GM12878 (cell line): ENCODE data around the gene SYF2. TPM values are rescaled to one million over a fixed set of nuclear protein-coding genes. Genes with fewer than 3 reads are reported as not detected.

ENCODE experiments used
- ATAC-seq: fragments of 200-7000 bp; cut with Tn5 transposase; 3 replicates; pipeline ENCODE4 v1.9.1; 2020; ENCODE audit warnings: mild to moderate bottlenecking, moderate library complexity
- BruUV-seq: library from RNA; stranded (reverse); fragments of 400-500 nt; replicated peaks from 2 replicates; lab custom pipeline; 2021; lab: Mats Ljungman, UMichigan
- CTCF ChIA-PET: fragments of 300-600 bp; sonication (Branson Sonifier 250); formaldehyde crosslinking; extraction: SDS; loops from one replicate; lab custom pipeline; 2021; ENCODE audit warnings: inconsistent platforms; lab: Yijun Ruan, JAX
- POLR2A ChIA-PET: fragments of 350-600 bp; formaldehyde crosslinking; extraction: SDS; loops from one replicate; lab custom pipeline; 2021; ENCODE audit warnings: inconsistent platforms; lab: Charles Lee
- RAD21 ChIA-PET: fragments of 300-600 bp; sonication (Branson Sonifier 250); formaldehyde crosslinking; loops from one replicate; lab custom pipeline; 2023; ENCODE audit warnings: antibody characterized with exemption; ENCODE audit not compliant: unreplicated experiment; lab: Charles Lee
- SMC1A ChIA-PET: fragments of 300-600 bp; sonication (Branson Sonifier 250); formaldehyde crosslinking; loops from one replicate; lab custom pipeline; 2023; ENCODE audit not compliant: unreplicated experiment, uncharacterized antibody; lab: Charles Lee
- DNase-seq: peaks from one replicate; pipeline ENCODE4 v3.0.0-alpha.2; 2011; ENCODE audit warnings: low read depth, low spot score
- FAIRE-seq: peaks from 3 replicates; lab custom pipeline; 2011; peaks lifted over from hg19 to GRCh38; lab: Jason Lieb, UNC
- H2AFZ ChIP-seq: 2 replicates; pipeline ENCODE4 v1.6.0; 2011; ENCODE audit warnings: low read depth, low read length, control low read depth; ENCODE audit not compliant: control insufficient read depth
- H3K27ac ChIP-seq: 2 replicates; pipeline ENCODE4 v1.5.1; 2011; ENCODE audit warnings: control low read depth; ENCODE audit not compliant: control insufficient read depth, insufficient read depth
- H3K27me3 ChIP-seq, 2 experiments: replicated peaks in 1 of 2; 2 replicates each; pipeline versions ENCODE4 v1.6.0 to v1.6.1; 2011; ENCODE audit warnings: low read length in 1 of 2; ENCODE audit not compliant: control insufficient read depth in 2 of 2, insufficient read depth in 2 of 2
- H3K36me3 ChIP-seq, 2 experiments: 2 replicates each; pipeline ENCODE4 v1.5.1; 2011; ENCODE audit warnings: low read length in 1 of 2; ENCODE audit not compliant: control insufficient read depth in 2 of 2, insufficient read depth in 2 of 2
- H3K4me1 ChIP-seq: 2 replicates; pipeline ENCODE4 v1.6.1; 2011; ENCODE audit warnings: mild to moderate bottlenecking, low read length, moderate library complexity, mixed read lengths; ENCODE audit not compliant: control insufficient read depth, insufficient read depth
- H3K4me2 ChIP-seq: 2 replicates; pipeline ENCODE4 v1.6.0; 2011; ENCODE audit warnings: control low read depth; ENCODE audit not compliant: control insufficient read depth, insufficient read depth
- H3K4me3 ChIP-seq: fragments of 200-600 bp; sonication (generic); 2 replicates; pipeline ENCODE4 v1.5.1; 2016
- H3K79me2 ChIP-seq: 2 replicates; pipeline ENCODE4 v1.6.0; 2011; ENCODE audit warnings: low read length; ENCODE audit not compliant: control insufficient read depth, insufficient read depth
- H3K9ac ChIP-seq: 2 replicates; pipeline ENCODE4 v1.8.0; 2011; ENCODE audit warnings: low read length, control low read depth, mixed read lengths; ENCODE audit not compliant: control insufficient read depth, insufficient read depth
- H3K9me3 ChIP-seq: replicated peaks from 3 replicates; pipeline ENCODE4 v1.5.1; 2011; ENCODE audit warnings: mild to moderate bottlenecking, low read length; ENCODE audit not compliant: control insufficient read depth, insufficient read depth
- H4K20me1 ChIP-seq: 2 replicates; pipeline ENCODE4 v1.6.0; 2011; ENCODE audit not compliant: control insufficient read depth, insufficient read depth
- BACH1 ChIP-seq: fragments of 450-650 bp; IDR thresholded peaks from 2 replicates; pipeline ENCODE4 v1.6.1; 2017; ENCODE audit warnings: mild to moderate bottlenecking, borderline replicate concordance
- BCL11A ChIP-seq: IDR thresholded peaks from 2 replicates; pipeline ENCODE4 v1.6.1; 2011; ENCODE audit warnings: low read depth, low read length
- BCL3 ChIP-seq: IDR thresholded peaks from 2 replicates; pipeline ENCODE4 v1.6.1; 2011; ENCODE audit warnings: borderline replicate concordance, low read depth, mild to moderate bottlenecking, moderate library complexity, low read length; ENCODE audit not compliant: insufficient read depth, poor library complexity, severe bottlenecking
- CHD2 ChIP-seq: IDR thresholded peaks from 2 replicates; pipeline ENCODE4 v1.6.1; 2011; ENCODE audit warnings: low read depth, low read length, improper control_type of control experiment, borderline replicate concordance
- E4F1 ChIP-seq: fragments of 450-650 bp; IDR thresholded peaks from 2 replicates; pipeline ENCODE4 v1.6.1; 2018; ENCODE audit warnings: borderline replicate concordance, mild to moderate bottlenecking; ENCODE audit not compliant: partially characterized antibody
- IKZF1 ChIP-seq: fragments of 450-650 bp; conservative IDR thresholded peaks from 2 replicates; pipeline ENCODE4 v1.6.1; 2017; ENCODE audit warnings: antibody characterized with exemption, mild to moderate bottlenecking
- NFXL1 ChIP-seq: fragments of 450-650 bp; IDR thresholded peaks from 2 replicates; pipeline ENCODE4 v1.6.1; 2017; ENCODE audit warnings: antibody characterized with exemption, mild to moderate bottlenecking, borderline replicate concordance
- NR2C1 ChIP-seq: fragments of 450-650 bp; IDR thresholded peaks from 2 replicates; pipeline ENCODE4 v1.6.1; 2017; ENCODE audit warnings: antibody characterized with exemption, mild to moderate bottlenecking, moderate library complexity
- NRF1 ChIP-seq: conservative IDR thresholded peaks from 2 replicates; pipeline ENCODE4 v1.6.1; 2011; ENCODE audit warnings: mild to moderate bottlenecking, low read depth, low read length, improper control_type of control experiment
- POLR2AphosphoS5 ChIP-seq: IDR thresholded peaks from 2 replicates; pipeline ENCODE4 v1.6.1; 2011; ENCODE audit warnings: mild to moderate bottlenecking, low read length, inconsistent platforms
- RAD21 ChIP-seq: IDR thresholded peaks from 2 replicates; pipeline ENCODE4 v1.6.1; 2011; ENCODE audit warnings: mild to moderate bottlenecking, low read depth, low read length, moderate library complexity; ENCODE audit not compliant: insufficient read depth
- SMC3 ChIP-seq: IDR thresholded peaks from 2 replicates; pipeline ENCODE4 v1.6.1; 2011; ENCODE audit warnings: low read length, improper control_type of control experiment, borderline replicate concordance
- SP1 ChIP-seq: IDR thresholded peaks from one replicate; pipeline ENCODE4 v1.6.1; 2011; ENCODE audit warnings: low read depth, low read length
- SRF ChIP-seq, 2 experiments: IDR thresholded peaks; 2 replicates each; pipeline ENCODE4 v1.6.1; 2011; ENCODE audit warnings: low read depth in 2 of 2, low read length in 2 of 2, mild to moderate bottlenecking in 1 of 2, moderate library complexity in 1 of 2
- TARDBP ChIP-seq: IDR thresholded peaks from 2 replicates; pipeline ENCODE4 v1.6.1; 2016; ENCODE audit warnings: borderline replicate concordance
- ZNF217 ChIP-seq: fragments of 450-650 bp; IDR thresholded peaks from 2 replicates; pipeline ENCODE4 v1.6.1; 2017; ENCODE audit warnings: antibody characterized with exemption, mild to moderate bottlenecking
- ZNF622 ChIP-seq: fragments of 450-650 bp; IDR thresholded peaks from 2 replicates; pipeline ENCODE4 v1.6.1; 2017; ENCODE audit warnings: mild to moderate bottlenecking, inconsistent platforms
- WGBS: methylation state at CpG from one replicate; pipeline ENCODE4 v1.1.6; 2016; ENCODE audit warnings: low lambda C conversion rate; ENCODE audit not compliant: insufficient replicate concordance, insufficient coverage; ENCODE audit errors: missing lambda C conversion rate; 5-methylcytosine and 5-hydroxymethylcytosine counted together
- in situ Hi-C: fragments of 300-500 bp; cut with MboI; formaldehyde crosslinking; loops from 9 replicates; pipeline ENCODE4 v1.14.3; 2018; ENCODE audit warnings: mixed read lengths
- intact Hi-C: fragments of 100-400 bp; cut with micrococcal nuclease; formaldehyde crosslinking; loops from one replicate; pipeline ENCODE4 v1.14.2; 2022; ENCODE audit not compliant: unreplicated experiment
- polyA plus RNA-seq, 11 experiments: library from polyadenylated mRNA; depleted of rRNA in 4 of 11; unstranded in 6 of 11; stranded (reverse) in 5 of 11; fragments of >200 nt; fragmentation: Nextera tagmentation in 4 of 11; fragmentation: Illumina TruSeq in 1 of 11; extraction: Ambion mirVana in 4 of 11; extraction: Trizol in 1 of 11; gene quantifications; 1 replicate in 1 of 11; 2 replicates in 10 of 11; pipeline versions ENCODE4 v1.2.1 to v1.2.3, GENCODE V29; 2011 to 2016; ENCODE audit warnings: inconsistent platforms in 2 of 11, missing spikeins in 2 of 11, low read depth in 1 of 11
- total RNA-seq, 4 experiments: library from RNA; depleted of rRNA in 3 of 4; stranded (reverse); fragments of >200 nt in 3 of 4; fragmentation: Illumina TruSeq in 1 of 4; extraction: Trizol in 1 of 4; gene quantifications; 2 replicates each; pipeline versions ENCODE4 v1.2.1 to v1.2.3, GENCODE V29; 2013 to 2021

Gene SYF2
- total and polyA plus RNA-seq, 10 of the 15 experiments (the other 5 are each of a cell fraction or from before 2014, with no cell fraction given) = 20.3 to 70.5 (median 35.3) TPM

GRCh38 chr1:25204797-25205480 lies 27.4 kb downstream of the SYF2 start (continued):
- TF ChIP-seq E4F1 = no peak
- peak; percentile 71; the same call in 1 of the 2 replicates for TF ChIP-seq SMC3
- no peak for TF ChIP-seq POLR2AphosphoS5
- no peak for TF ChIP-seq BCL11A
- no peak for TF ChIP-seq NRF1
- no peak for TF ChIP-seq NR2C1
- no peak for TF ChIP-seq CHD2
- no peak for TF ChIP-seq SRF (IDR thresholded peaks at IDR 0.05; ENCODE audit: low read depth in 2 of 2, low read length in 2 of 2)
- peak; percentile 79 for TF ChIP-seq RAD21

GRCh38 chr1:25201006-25201405 lies 31.3 kb downstream of the SYF2 start:
- POLR2A ChIA-PET = no interaction called here
- peaks cover 4% of the 10 kb centered on the region; the same call in 1 of the 2 replicates for H3K4me1 ChIP-seq
- SMC1A ChIA-PET = interaction anchor here (0.5 to 6.3 kb wide), 2 partner anchors 352 to 1021 kb away, joined by 3 to 37 read pairs; no protein-coding TSS in a partner anchor
- no peak overlapping the region for H3K4me3 ChIP-seq
- H3K27me3 ChIP-seq = peaks cover 3 to 4% of the 10 kb centered on the region in 2 experiments
- H3K9ac ChIP-seq = no peak overlapping the region
- CTCF ChIA-PET = interaction anchor here (2.9 kb wide), 1 partner anchor 102 kb away, joined by 7 read pairs; no protein-coding TSS in a partner anchor
- no peaks in the 10 kb centered on the region for H3K79me2 ChIP-seq
- no peaks in the 10 kb centered on the region for H3K9me3 ChIP-seq
- WGBS = 50% methylated on average over 7 of the region's 7 CpGs
- H3K27ac ChIP-seq = no peak overlapping the region
- no peaks in the 10 kb centered on the region for H3K36me3 ChIP-seq
- in situ Hi-C loops = loop anchor here (10.0 kb wide), 1 partner anchor 516 kb away; no protein-coding TSS in a partner anchor
- intact Hi-C loops = loop anchor here (10.0 kb wide), 3 partner anchors 86 to 276 kb away; no protein-coding TSS in a partner anchor
- BruUV-seq = no TSS peak
- RAD21 ChIA-PET = interaction anchor here (0.6 kb wide), 1 partner anchor 622 kb away, joined by 3 read pairs; no protein-coding TSS in a partner anchor
- no peaks in the 10 kb centered on the region for H4K20me1 ChIP-seq
- H3K4me2 ChIP-seq = no peak overlapping the region
- H2AFZ ChIP-seq = no peak overlapping the region
- ATAC-seq = no peak
- no peak for DNase-seq
- FAIRE-seq = no peak
- TF ChIP-seq BCL3 = no peak
- TF ChIP-seq SP1 = no peak
- no peak for TF ChIP-seq ZNF622
- no peak for TF ChIP-seq NFXL1
- no peak for TF ChIP-seq ZNF217
- no peak for TF ChIP-seq TARDBP
- no peak for TF ChIP-seq IKZF1
- no peak for TF ChIP-seq E4F1
- no peak for TF ChIP-seq BACH1
